Right lobe of liver (tissue), 4 donors: Measurements from ENCODE around the gene ARG2.

Experiments
- POLR2A ChIP-seq: fragments of 450-650 bp; IDR thresholded peaks from one replicate; pipeline ENCODE4 v1.6.1; 2017; ENCODE audit warnings: antibody characterized with exemption, mild to moderate bottlenecking
- TF ChIP-seq, protein P1 (sequence below), 4 donors: fragments of 200-600 bp in 3 of 4; fragments of 450-650 bp in 1 of 4; IDR thresholded peaks; one replicate each; pipeline versions ENCODE4 v1.5.1 to v1.8.0; 2016 to 2022; ENCODE audit warnings: antibody characterized with exemption in 4 of 4, mild to moderate bottlenecking in 2 of 4
- donor health status: DM: no; HTN: no; CAD: no.
- donor health status: DM: no; HTN: no; CAD: no.
- donor health status: DM: no; HTN: yes; CAD: no.

DNA sequence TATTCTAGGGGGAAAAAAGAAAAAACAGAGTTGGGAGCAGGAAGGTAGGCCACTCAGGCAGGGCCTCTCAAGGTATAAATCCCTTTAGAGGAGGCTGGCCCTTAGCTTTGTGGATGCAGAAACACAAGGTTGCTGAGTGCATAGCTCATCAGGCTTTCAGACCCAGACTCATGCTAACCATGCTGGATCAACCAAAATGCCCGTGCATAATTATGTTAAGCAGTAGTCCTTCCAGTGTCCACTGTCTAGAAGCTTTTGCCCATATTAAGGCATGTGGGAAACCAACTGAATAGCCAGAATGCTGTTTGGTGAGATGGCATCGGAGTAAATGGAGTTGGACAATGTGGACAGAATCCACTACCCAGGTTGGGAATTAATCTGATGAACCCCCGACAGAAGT, 18.9 kb downstream of the ARG2 start:
- TF ChIP-seq, protein P1, sequence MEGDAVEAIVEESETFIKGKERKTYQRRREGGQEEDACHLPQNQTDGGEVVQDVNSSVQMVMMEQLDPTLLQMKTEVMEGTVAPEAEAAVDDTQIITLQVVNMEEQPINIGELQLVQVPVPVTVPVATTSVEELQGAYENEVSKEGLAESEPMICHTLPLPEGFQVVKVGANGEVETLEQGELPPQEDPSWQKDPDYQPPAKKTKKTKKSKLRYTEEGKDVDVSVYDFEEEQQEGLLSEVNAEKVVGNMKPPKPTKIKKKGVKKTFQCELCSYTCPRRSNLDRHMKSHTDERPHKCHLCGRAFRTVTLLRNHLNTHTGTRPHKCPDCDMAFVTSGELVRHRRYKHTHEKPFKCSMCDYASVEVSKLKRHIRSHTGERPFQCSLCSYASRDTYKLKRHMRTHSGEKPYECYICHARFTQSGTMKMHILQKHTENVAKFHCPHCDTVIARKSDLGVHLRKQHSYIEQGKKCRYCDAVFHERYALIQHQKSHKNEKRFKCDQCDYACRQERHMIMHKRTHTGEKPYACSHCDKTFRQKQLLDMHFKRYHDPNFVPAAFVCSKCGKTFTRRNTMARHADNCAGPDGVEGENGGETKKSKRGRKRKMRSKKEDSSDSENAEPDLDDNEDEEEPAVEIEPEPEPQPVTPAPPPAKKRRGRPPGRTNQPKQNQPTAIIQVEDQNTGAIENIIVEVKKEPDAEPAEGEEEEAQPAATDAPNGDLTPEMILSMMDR (IDR thresholded peaks at IDR 0.05) = no peak
- no peak for TF ChIP-seq POLR2A
